Ishikawa (cell line): ENCODE data around the gene NBR1.

Experiments
- CEBPB ChIP-seq: IDR thresholded peaks from 2 replicates; pipeline ENCODE4 v1.6.1; 2012
- CREB1 ChIP-seq: IDR thresholded peaks from 2 replicates; pipeline ENCODE4 v1.6.1; 2012; ENCODE audit warnings: low read depth
- EGR1 ChIP-seq: IDR thresholded peaks from 2 replicates; pipeline ENCODE4 v1.6.1; 2012
- EP300 ChIP-seq: IDR thresholded peaks from 2 replicates; pipeline ENCODE4 v1.6.1; 2012; ENCODE audit warnings: borderline replicate concordance
- FOXM1 ChIP-seq: IDR thresholded peaks from 2 replicates; pipeline ENCODE4 v1.6.1; 2012; ENCODE audit warnings: low read depth, borderline replicate concordance
- NFIC ChIP-seq: IDR thresholded peaks from 2 replicates; pipeline ENCODE4 v1.6.1; 2012
- RAD21 ChIP-seq: IDR thresholded peaks from 2 replicates; pipeline ENCODE4 v1.6.1; 2012; ENCODE audit warnings: low read depth
- TAF1 ChIP-seq: IDR thresholded peaks from 2 replicates; pipeline ENCODE4 v1.6.1; 2012; ENCODE audit warnings: low read depth, mild to moderate bottlenecking
- TCF12 ChIP-seq: IDR thresholded peaks from 2 replicates; pipeline ENCODE4 v1.6.1; 2012; ENCODE audit warnings: low read depth
- YY1 ChIP-seq: IDR thresholded peaks from 2 replicates; pipeline ENCODE4 v1.6.1; 2012; ENCODE audit warnings: low read depth
- TF ChIP-seq, protein P1 (sequence below): IDR thresholded peaks from 2 replicates; pipeline ENCODE4 v1.6.1; 2012
- TF ChIP-seq, protein P2 (sequence below): IDR thresholded peaks from 2 replicates; pipeline ENCODE4 v1.6.1; 2012; ENCODE audit warnings: low read depth, mild to moderate bottlenecking
- TF ChIP-seq, protein P3 (sequence below): IDR thresholded peaks from 2 replicates; pipeline ENCODE4 v1.6.1; 2012

DNA sequence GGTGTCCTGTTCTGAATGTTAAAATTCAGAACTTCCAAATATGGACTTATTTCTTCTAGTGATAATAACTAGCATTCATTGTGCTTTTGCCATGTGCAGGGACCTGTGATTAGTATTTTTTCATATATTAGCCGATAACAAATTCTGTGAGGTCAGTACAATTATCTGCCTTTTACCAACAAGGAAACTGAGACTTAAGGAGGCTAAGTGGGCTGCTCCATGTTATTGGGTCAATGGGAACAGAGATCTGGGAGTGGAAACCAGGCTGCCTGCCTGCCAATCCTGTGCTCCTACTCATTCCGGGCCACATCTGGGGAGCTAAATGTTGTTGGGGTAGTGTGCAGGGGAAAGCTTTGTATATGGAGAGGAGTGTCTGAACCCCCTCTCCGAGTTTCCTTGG, 44.3 kb downstream of the NBR1 start:
- TF ChIP-seq RAD21 = no peak
- no peak for TF ChIP-seq FOXM1
- no peak for TF ChIP-seq CEBPB
- TF ChIP-seq NFIC = no peak
- TF ChIP-seq, protein P1, sequence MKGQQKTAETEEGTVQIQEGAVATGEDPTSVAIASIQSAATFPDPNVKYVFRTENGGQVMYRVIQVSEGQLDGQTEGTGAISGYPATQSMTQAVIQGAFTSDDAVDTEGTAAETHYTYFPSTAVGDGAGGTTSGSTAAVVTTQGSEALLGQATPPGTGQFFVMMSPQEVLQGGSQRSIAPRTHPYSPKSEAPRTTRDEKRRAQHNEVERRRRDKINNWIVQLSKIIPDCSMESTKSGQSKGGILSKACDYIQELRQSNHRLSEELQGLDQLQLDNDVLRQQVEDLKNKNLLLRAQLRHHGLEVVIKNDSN = no peak
- TF ChIP-seq TAF1 = no peak
- TF ChIP-seq YY1 = no peak
- TF ChIP-seq, protein P2, sequence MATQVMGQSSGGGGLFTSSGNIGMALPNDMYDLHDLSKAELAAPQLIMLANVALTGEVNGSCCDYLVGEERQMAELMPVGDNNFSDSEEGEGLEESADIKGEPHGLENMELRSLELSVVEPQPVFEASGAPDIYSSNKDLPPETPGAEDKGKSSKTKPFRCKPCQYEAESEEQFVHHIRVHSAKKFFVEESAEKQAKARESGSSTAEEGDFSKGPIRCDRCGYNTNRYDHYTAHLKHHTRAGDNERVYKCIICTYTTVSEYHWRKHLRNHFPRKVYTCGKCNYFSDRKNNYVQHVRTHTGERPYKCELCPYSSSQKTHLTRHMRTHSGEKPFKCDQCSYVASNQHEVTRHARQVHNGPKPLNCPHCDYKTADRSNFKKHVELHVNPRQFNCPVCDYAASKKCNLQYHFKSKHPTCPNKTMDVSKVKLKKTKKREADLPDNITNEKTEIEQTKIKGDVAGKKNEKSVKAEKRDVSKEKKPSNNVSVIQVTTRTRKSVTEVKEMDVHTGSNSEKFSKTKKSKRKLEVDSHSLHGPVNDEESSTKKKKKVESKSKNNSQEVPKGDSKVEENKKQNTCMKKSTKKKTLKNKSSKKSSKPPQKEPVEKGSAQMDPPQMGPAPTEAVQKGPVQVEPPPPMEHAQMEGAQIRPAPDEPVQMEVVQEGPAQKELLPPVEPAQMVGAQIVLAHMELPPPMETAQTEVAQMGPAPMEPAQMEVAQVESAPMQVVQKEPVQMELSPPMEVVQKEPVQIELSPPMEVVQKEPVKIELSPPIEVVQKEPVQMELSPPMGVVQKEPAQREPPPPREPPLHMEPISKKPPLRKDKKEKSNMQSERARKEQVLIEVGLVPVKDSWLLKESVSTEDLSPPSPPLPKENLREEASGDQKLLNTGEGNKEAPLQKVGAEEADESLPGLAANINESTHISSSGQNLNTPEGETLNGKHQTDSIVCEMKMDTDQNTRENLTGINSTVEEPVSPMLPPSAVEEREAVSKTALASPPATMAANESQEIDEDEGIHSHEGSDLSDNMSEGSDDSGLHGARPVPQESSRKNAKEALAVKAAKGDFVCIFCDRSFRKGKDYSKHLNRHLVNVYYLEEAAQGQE = no peak
- TF ChIP-seq TCF12 = no peak
- TF ChIP-seq EGR1 = no peak
- no peak for TF ChIP-seq EP300
- TF ChIP-seq CREB1 = no peak
- TF ChIP-seq, protein P3, sequence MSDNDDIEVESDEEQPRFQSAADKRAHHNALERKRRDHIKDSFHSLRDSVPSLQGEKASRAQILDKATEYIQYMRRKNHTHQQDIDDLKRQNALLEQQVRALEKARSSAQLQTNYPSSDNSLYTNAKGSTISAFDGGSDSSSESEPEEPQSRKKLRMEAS = no peak
